ENCODE results near the gene MAGEA8.

- TF ChIP-seq CTCF (conservative IDR thresholded peaks at IDR 0.05) = no peak
- TF ChIP-seq ZFX (IDR thresholded peaks at IDR 0.05) = no peak
Measured at GRCh38 chrX:149903889-149904748, 23.1 kb downstream of the MAGEA8 start.

Measured in C4-2B (cell line).